ENCODE results near the gene ACBD3.
A peak's percentile ranks its signal among the peaks of the same experiment; 100 is the strongest.

The ACBD3 gene

GRCh38 chr1:226201029-226201593, 14.6 kb upstream of the ACBD3 start:
- DNase-seq, result peak in 1 of 2 experiments; percentile 8

GRCh38 chr1:226199971-226200370, 13.4 kb upstream of the ACBD3 start:
- DNase-seq, result no peak

- no peak for DNase-seq
Observed at GRCh38 chr1:226195144-226195543, 8.6 kb upstream of the ACBD3 start.

GRCh38 chr1:226187380-226187779, 839 bp upstream of the ACBD3 start:
- no peak for DNase-seq

GRCh38 chr1:226187019-226187322, 430 bp upstream of the ACBD3 start:
- no peak for DNase-seq

- no peak for DNase-seq
Observed at GRCh38 chr1:226185141-226186036, 1.2 kb downstream of the ACBD3 start.

GRCh38 chr1:226181996-226182714, 4.4 kb downstream of the ACBD3 start:
- DNase-seq, result no peak

GRCh38 chr1:226176870-226177269, 9.7 kb downstream of the ACBD3 start:
- DNase-seq, result no peak

- DNase-seq, result no peak
Observed at GRCh38 chr1:226172589-226172988, 14.0 kb downstream of the ACBD3 start.

- DNase-seq, result no peak
Observed at GRCh38 chr1:226166341-226166740, 20.2 kb downstream of the ACBD3 start.

- DNase-seq, result no peak
Observed at GRCh38 chr1:226164154-226164553, 22.4 kb downstream of the ACBD3 start.

- DNase-seq, result no peak
Observed at GRCh38 chr1:226162898-226163297, 23.6 kb downstream of the ACBD3 start.

GRCh38 chr1:226158983-226159382, 27.6 kb downstream of the ACBD3 start:
- no peak for DNase-seq

GRCh38 chr1:226158457-226158856, 28.1 kb downstream of the ACBD3 start:
- no peak for DNase-seq

GRCh38 chr1:226157761-226158316, 28.7 kb downstream of the ACBD3 start:
- DNase-seq, result no peak

- DNase-seq, result no peak
Observed at GRCh38 chr1:226154593-226154992, 31.9 kb downstream of the ACBD3 start.

- DNase-seq, result no peak
Observed at GRCh38 chr1:226149806-226150205, 36.7 kb downstream of the ACBD3 start.

GRCh38 chr1:226148121-226148648, 38.4 kb downstream of the ACBD3 start:
- DNase-seq, result no peak

GRCh38 chr1:226144045-226144444, 42.5 kb downstream of the ACBD3 start:
- no peak for DNase-seq

- no peak for DNase-seq
Observed at GRCh38 chr1:226135709-226136108, 50.8 kb downstream of the ACBD3 start.

- peak in 1 of 2 experiments; percentile 50 for DNase-seq
Observed at GRCh38 chr1:226135059-226135651, 51.4 kb downstream of the ACBD3 start.

GRCh38 chr1:226134170-226135058, 52.1 kb downstream of the ACBD3 start:
- no peak for DNase-seq

All from NCI-H526 (cell line).